A673 (cell line): Measurements from ENCODE around the gene TEX44.

Source experiments
- CTCF ChIP-seq: fragments of 300-800, 200-600 bp; sonication (generic); conservative IDR thresholded peaks from 2 replicates; pipeline ENCODE4 v1.5.1; 2017; ENCODE audit warnings: low read depth, mild to moderate bottlenecking, antibody characterized with exemption, low read length, moderate library complexity, mixed read lengths
- EZH2 ChIP-seq: fragments of 200-600 bp; sonication (generic); IDR thresholded peaks from 2 replicates; pipeline ENCODE4 v1.6.1; 2017; ENCODE audit warnings: borderline replicate concordance, low read depth, mild to moderate bottlenecking, mixed read lengths, antibody characterized with exemption, low read length; ENCODE audit not compliant: poor library complexity, severe bottlenecking

DNA sequence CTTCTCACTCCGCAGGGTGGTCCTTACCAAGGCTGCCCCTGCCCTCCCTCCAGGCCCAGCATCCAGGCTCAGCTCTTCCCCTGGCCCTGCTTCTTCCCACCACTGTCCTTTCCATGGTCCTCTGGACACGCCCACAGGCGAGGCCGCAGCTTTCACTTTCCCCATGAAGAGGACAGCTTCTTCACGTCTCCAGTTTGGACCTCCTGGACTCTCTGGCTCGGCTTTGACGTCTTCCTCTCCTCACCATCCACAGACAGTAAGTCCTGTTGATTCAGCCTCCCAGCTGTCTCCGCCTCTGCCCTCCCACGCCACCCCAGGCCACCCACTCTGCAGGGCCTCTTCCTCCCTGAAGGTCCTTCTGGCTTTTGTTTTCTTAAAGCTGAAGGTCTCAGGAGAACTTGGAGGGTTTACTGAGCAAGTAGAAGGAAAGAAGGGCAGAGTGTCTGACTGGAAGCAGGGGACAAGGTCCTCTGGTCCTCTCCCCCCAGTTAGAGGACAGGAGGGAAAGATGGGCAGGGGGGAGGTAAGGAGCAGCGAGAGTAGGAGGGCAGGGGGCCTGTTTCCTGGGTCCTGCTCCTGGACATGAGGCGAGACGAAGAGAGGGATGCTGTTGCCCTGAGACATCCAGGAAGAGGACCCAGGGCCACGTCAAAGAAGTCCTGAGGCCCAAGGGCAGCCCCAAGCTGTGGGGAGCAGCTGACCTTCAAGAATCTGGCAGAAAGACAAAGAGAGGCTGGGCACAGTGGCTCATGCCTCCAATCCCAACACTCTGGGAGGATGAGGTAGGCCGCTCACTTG lies 37.7 kb upstream of the TEX44 start:
- TF ChIP-seq CTCF (no peak), EZH2 (no peak)
